Kidney (tissue), 14 donors: ENCODE data around the gene TRIO. TPM values are rescaled to one million over a fixed set of nuclear protein-coding genes. Genes with fewer than 3 reads are reported as not detected.

Experiments used
- DNase-seq, 5 donors: peaks; one replicate each; pipeline ENCODE4 v3.0.0-alpha.2; 2013 to 2020
- FAIRE-seq: peaks from 2 replicates; lab custom pipeline; 2012; peaks lifted over from hg19 to GRCh38; lab: Jason Lieb, UNC
- H3K27ac ChIP-seq, 2 donors: one replicate each; pipeline ENCODE4 v1.7.0; 2013; ENCODE audit warnings: low read depth in 2 of 2, low read length in 2 of 2, inconsistent platforms in 1 of 2
- H3K27me3 ChIP-seq: one replicate; pipeline ENCODE4 v1.7.1; 2013; ENCODE audit warnings: low read length, inconsistent platforms; ENCODE audit not compliant: control insufficient read depth, insufficient read depth
- H3K36me3 ChIP-seq, 3 donors: one replicate each; pipeline versions ENCODE4 v1.7.0 to v1.7.1; 2013; ENCODE audit warnings: low read length in 3 of 3, control low read depth in 1 of 3, inconsistent platforms in 1 of 3; ENCODE audit not compliant: insufficient read depth in 3 of 3, control insufficient read depth in 2 of 3
- H3K4me1 ChIP-seq, 3 donors: one replicate each; pipeline versions ENCODE4 v1.7.0 to v1.7.1; 2013; ENCODE audit warnings: low read length in 3 of 3, inconsistent platforms in 1 of 3, low read depth in 1 of 3; ENCODE audit not compliant: control insufficient read depth in 2 of 3, insufficient read depth in 2 of 3
- H3K4me3 ChIP-seq, 3 donors: one replicate each; pipeline versions ENCODE4 v1.7.0 to v1.8.1; 2013; ENCODE audit warnings: low read length in 3 of 3, control low read depth in 1 of 3, inconsistent platforms in 1 of 3
- H3K9ac ChIP-seq, 3 donors: one replicate each; pipeline versions ENCODE4 v1.7.0 to v1.7.1; 2013; ENCODE audit warnings: low read length in 3 of 3, control low read depth in 1 of 3, inconsistent platforms in 1 of 3
- H3K9me3 ChIP-seq, 3 donors: one replicate each; pipeline versions ENCODE4 v1.7.0 to v1.7.1; 2013; ENCODE audit warnings: low read length in 3 of 3, control low read depth in 1 of 3, inconsistent platforms in 1 of 3; ENCODE audit not compliant: control insufficient read depth in 2 of 3, insufficient read depth in 1 of 3
- intact Hi-C: fragments of 100-400 bp; cut with DNase I; formaldehyde crosslinking; loops from one replicate; pipeline ENCODE4 v1.11.1; 2022
- polyA plus RNA-seq: library from polyadenylated mRNA; stranded (reverse); fragments of 350-450 nt; fragmentation: Illumina TruSeq; extraction: RNeasy Lipid Tissue Mini Kit (QIAGEN cat#74804); gene quantifications from one replicate; pipeline ENCODE4 v1.2.3, GENCODE V29; 2014; ENCODE audit warnings: low read depth, low replicate concordance; ENCODE audit not compliant: insufficient read depth
- total RNA-seq: library from RNA; stranded (reverse); fragmentation: NEBNext Ultra II Directional; extraction: Animal tissue kit (Norgen Biotek cat#: 25700); gene quantifications from one replicate; pipeline ENCODE4 v1.2.1, GENCODE V29; 2021
- TF ChIP-seq, protein P1 (sequence below): IDR thresholded peaks from 3 replicates; pipeline ENCODE4 v1.5.1; 2012; ENCODE audit warnings: mild to moderate bottlenecking, moderate library complexity, borderline replicate concordance; ENCODE audit not compliant: insufficient read depth; ENCODE audit errors: extremely low read depth
- donor health status: control.
- donor health status: control.
- donor health status: control.
- donor health status: control.
- donor health status: control.
- donor health status: DM: yes; HTN: yes; CAD: no.
- donor health status: Normal renal cell carcinoma (clear cell type).

The TRIO gene
- total and polyA plus RNA-seq, 2 donors from 2014 or later, result 9.5 to 149 TPM

- intact Hi-C loops, result no loop called here
- Histone ChIP-seq H3K4me3 (no peak overlapping the region), H3K9me3 (no peaks in the 10 kb centered on the region), H3K4me1 (peaks cover 0 to 33% (median 10%) of the 10 kb centered on the region in 3 donors), H3K36me3 (no peaks in the 10 kb centered on the region), H3K27me3 (no peaks in the 10 kb centered on the region), H3K27ac (peak overlapping the region in 1 of 2 donors; percentile 42), H3K9ac (peak overlapping the region in 1 of 3 donors; percentile 1)
- FAIRE-seq (no peak), DNase-seq (no peak)
- TF ChIP-seq, protein P1, sequence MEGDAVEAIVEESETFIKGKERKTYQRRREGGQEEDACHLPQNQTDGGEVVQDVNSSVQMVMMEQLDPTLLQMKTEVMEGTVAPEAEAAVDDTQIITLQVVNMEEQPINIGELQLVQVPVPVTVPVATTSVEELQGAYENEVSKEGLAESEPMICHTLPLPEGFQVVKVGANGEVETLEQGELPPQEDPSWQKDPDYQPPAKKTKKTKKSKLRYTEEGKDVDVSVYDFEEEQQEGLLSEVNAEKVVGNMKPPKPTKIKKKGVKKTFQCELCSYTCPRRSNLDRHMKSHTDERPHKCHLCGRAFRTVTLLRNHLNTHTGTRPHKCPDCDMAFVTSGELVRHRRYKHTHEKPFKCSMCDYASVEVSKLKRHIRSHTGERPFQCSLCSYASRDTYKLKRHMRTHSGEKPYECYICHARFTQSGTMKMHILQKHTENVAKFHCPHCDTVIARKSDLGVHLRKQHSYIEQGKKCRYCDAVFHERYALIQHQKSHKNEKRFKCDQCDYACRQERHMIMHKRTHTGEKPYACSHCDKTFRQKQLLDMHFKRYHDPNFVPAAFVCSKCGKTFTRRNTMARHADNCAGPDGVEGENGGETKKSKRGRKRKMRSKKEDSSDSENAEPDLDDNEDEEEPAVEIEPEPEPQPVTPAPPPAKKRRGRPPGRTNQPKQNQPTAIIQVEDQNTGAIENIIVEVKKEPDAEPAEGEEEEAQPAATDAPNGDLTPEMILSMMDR, result no peak
These were observed 69.0 kb downstream of the TRIO start for GRCh38 chr5:14211818-14212803.

DNA sequence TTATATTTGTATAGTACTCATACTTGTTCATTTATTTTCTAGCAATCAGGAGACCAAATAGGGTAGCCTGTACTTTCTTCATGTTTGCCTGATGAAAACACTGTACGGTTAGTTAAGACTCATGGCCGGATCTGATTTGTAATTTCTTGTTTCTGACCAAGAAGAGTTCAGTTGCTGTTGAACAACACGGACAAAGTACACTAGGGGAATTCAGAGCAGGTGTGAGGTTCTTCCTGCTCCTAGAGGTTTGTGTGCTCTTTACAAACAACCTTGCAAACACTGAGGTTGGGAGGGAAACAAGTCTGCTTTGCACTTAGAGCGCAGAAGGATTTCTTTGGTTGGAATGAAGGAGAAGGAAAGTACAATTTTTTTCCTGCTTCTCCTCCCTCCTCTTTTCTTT lies 69.7 kb downstream of the TRIO start:
- intact Hi-C loops, result no loop called here
- TF ChIP-seq, protein P1, result no peak
- no peak overlapping the region for H3K4me3 ChIP-seq
- peaks cover 0 to 39% (median 13%) of the 10 kb centered on the region in 3 donors for H3K4me1 ChIP-seq
- no peaks in the 10 kb centered on the region for H3K36me3 ChIP-seq
- FAIRE-seq, result no peak
- H3K9me3 ChIP-seq, result no peaks in the 10 kb centered on the region
- no peak overlapping the region for H3K27ac ChIP-seq
- H3K27me3 ChIP-seq, result no peaks in the 10 kb centered on the region
- peak overlapping the region in 1 of 3 donors; percentile 1 for H3K9ac ChIP-seq
- DNase-seq, result no peak

DNA sequence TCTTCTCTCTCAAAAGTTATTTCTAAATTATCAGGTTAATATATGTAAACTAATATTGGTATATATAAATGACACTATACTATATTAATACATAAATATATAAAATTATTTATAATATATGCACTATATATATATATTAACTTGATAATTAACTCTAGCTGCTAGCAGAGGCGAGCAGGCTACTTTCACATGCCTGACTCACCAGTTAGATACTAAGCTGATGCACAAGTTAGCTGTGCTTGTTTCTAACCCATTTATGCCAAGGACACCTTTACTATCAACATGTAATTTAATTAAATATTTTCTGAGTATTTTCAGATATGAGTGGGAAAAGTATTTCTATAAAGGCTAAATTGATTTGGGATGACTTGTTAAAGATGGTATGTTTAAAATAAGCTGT lies 70.1 kb downstream of the TRIO start:
- Histone ChIP-seq H3K4me1 (peaks cover 0 to 39% (median 13%) of the 10 kb centered on the region in 3 donors), H3K27ac (no peak overlapping the region), H3K9me3 (no peaks in the 10 kb centered on the region), H3K27me3 (no peaks in the 10 kb centered on the region), H3K36me3 (no peaks in the 10 kb centered on the region), H3K9ac (no peak overlapping the region), H3K4me3 (no peak overlapping the region)
- DNase-seq (no peak), FAIRE-seq (no peak)
- TF ChIP-seq, protein P1, result no peak
- intact Hi-C loops, result no loop called here
